ENCODE data around the gene MBOAT2. TPM values are rescaled to one million over a fixed set of nuclear protein-coding genes. Genes with fewer than 3 reads are reported as not detected.

MBOAT2 gene
- polyA plus RNA-seq, 3 donors = 5.1 to 9.0 (median 5.5) TPM

GRCh38 chr2:9018109-9018508, 14.6 kb upstream of the MBOAT2 start:
- Mint-ChIP-seq H3K4me3 (no peak overlapping the region), H3K9me3 (peaks cover 0 to 3% (median 0%) of the 10 kb centered on the region in 7 donors), H3K27ac (no peak overlapping the region), H3K36me3 (no peaks in the 10 kb centered on the region), H3K27me3 (ENCODE audit: low read depth in 3 of 3) (peaks cover 1 to 5% (median 4%) of the 10 kb centered on the region in 3 donors), H3K4me1 (no peaks in the 10 kb centered on the region)
- no peak overlapping the region for H3K4me3 ChIP-seq (replicated peaks in 1 of 3; ENCODE audit: low read depth in 2 of 3, low read length in 3 of 3)
- H3K79me2 ChIP-seq (ENCODE audit: insufficient read depth, low read length) = no peaks in the 10 kb centered on the region
- no peak overlapping the region for H3K27ac ChIP-seq (ENCODE audit: low read depth in 1 of 2, low read length in 2 of 2)
- no peaks in the 10 kb centered on the region for H3K9me3 ChIP-seq (replicated peaks in 1 of 2; ENCODE audit: control insufficient read depth in 1 of 2, insufficient read depth in 1 of 2, low read length in 2 of 2)
- no peak for DNase-seq
- no peak overlapping the region for H3K9ac ChIP-seq (ENCODE audit: insufficient read depth, low read length, poor library complexity, severe bottlenecking)
- H3K36me3 ChIP-seq (replicated peaks in 1 of 2; ENCODE audit: control insufficient read depth in 1 of 2, insufficient read depth in 2 of 2, low read length in 2 of 2) = no peaks in the 10 kb centered on the region
- no peaks in the 10 kb centered on the region for H3K27me3 ChIP-seq (ENCODE audit: control insufficient read depth in 2 of 2, insufficient read depth in 2 of 2, low read length in 2 of 2)
- no peak overlapping the region for H3K4me2 ChIP-seq (replicated peaks; ENCODE audit: extremely low read depth, low read length, poor library complexity, severe bottlenecking)
- no peaks in the 10 kb centered on the region for H3K4me1 ChIP-seq (ENCODE audit: control insufficient read depth in 1 of 2, insufficient read depth in 2 of 2, low read length in 2 of 2)
- H2AFZ ChIP-seq (ENCODE audit: insufficient read depth, low read depth, low read length, poor library complexity, severe bottlenecking) = no peak overlapping the region
- H4K20me1 ChIP-seq (ENCODE audit: insufficient read depth, low read length) = no peaks in the 10 kb centered on the region
- intact Hi-C loops (cut with micrococcal nuclease) = no loop called here
- 80% methylated on average over 2 of the region's 3 CpGs for WGBS (ENCODE audit: insufficient coverage)
- no peak for TF ChIP-seq CTCF (IDR thresholded peaks at IDR 0.05)

GRCh38 chr2:9017411-9017810, 13.9 kb upstream of the MBOAT2 start:
- DNase-seq = no peak
- H3K4me1 ChIP-seq (ENCODE audit: control insufficient read depth in 1 of 2, insufficient read depth in 2 of 2, low read length in 2 of 2) = no peaks in the 10 kb centered on the region
- 80% methylated on average over 1 of the region's 6 CpGs for WGBS (ENCODE audit: insufficient coverage)
- H3K27ac ChIP-seq (ENCODE audit: low read depth in 1 of 2, low read length in 2 of 2) = no peak overlapping the region
- no peak for TF ChIP-seq CTCF (IDR thresholded peaks at IDR 0.05)
- no peaks in the 10 kb centered on the region for H4K20me1 ChIP-seq (ENCODE audit: insufficient read depth, low read length)
- Mint-ChIP-seq H3K4me3 (no peak overlapping the region), H3K27ac (no peak overlapping the region), H3K27me3 (ENCODE audit: low read depth in 3 of 3) (peaks cover 1 to 5% (median 4%) of the 10 kb centered on the region in 3 donors), H3K9me3 (peaks cover 0 to 3% (median 0%) of the 10 kb centered on the region in 7 donors), H3K4me1 (no peaks in the 10 kb centered on the region), H3K36me3 (no peaks in the 10 kb centered on the region)
- no peak overlapping the region for H2AFZ ChIP-seq (ENCODE audit: insufficient read depth, low read depth, low read length, poor library complexity, severe bottlenecking)
- intact Hi-C loops (cut with micrococcal nuclease) = no loop called here
- no peaks in the 10 kb centered on the region for H3K9me3 ChIP-seq (replicated peaks in 1 of 2; ENCODE audit: control insufficient read depth in 1 of 2, insufficient read depth in 1 of 2, low read length in 2 of 2)
- H3K36me3 ChIP-seq (replicated peaks in 1 of 2; ENCODE audit: control insufficient read depth in 1 of 2, insufficient read depth in 2 of 2, low read length in 2 of 2) = no peaks in the 10 kb centered on the region
- peaks cover 0 to 2% of the 10 kb centered on the region in 2 donors for H3K27me3 ChIP-seq (ENCODE audit: control insufficient read depth in 2 of 2, insufficient read depth in 2 of 2, low read length in 2 of 2)
- H3K79me2 ChIP-seq (ENCODE audit: insufficient read depth, low read length) = no peaks in the 10 kb centered on the region
- H3K4me2 ChIP-seq (replicated peaks; ENCODE audit: extremely low read depth, low read length, poor library complexity, severe bottlenecking) = no peak overlapping the region
- H3K4me3 ChIP-seq (replicated peaks in 1 of 3; ENCODE audit: low read depth in 2 of 3, low read length in 3 of 3) = no peak overlapping the region
- no peak overlapping the region for H3K9ac ChIP-seq (ENCODE audit: insufficient read depth, low read length, poor library complexity, severe bottlenecking)

All from CD14-positive monocyte (primary cell).